Liver (tissue), 9 donors: Measurements from ENCODE around the gene PARP16. TPM values are rescaled to one million over a fixed set of nuclear protein-coding genes. Genes with fewer than 3 reads are reported as not detected.

ENCODE experiments used
- DNase-seq: peaks from one replicate; pipeline ENCODE4 v3.0.0-alpha.2; 2017; ENCODE audit warnings: low spot score
- H3K27ac ChIP-seq, 2 donors: one replicate each; pipeline ENCODE4 v1.7.0; 2013; ENCODE audit warnings: inconsistent platforms in 2 of 2, low read length in 2 of 2, control low read depth in 1 of 2, low read depth in 1 of 2, mild to moderate bottlenecking in 1 of 2
- H3K27me3 ChIP-seq, 4 donors: one replicate each; pipeline versions ENCODE4 v1.6.1 to v1.7.0; 2013; ENCODE audit warnings: low read length in 3 of 4, inconsistent platforms in 1 of 4, mild to moderate bottlenecking in 1 of 4, moderate library complexity in 1 of 4; ENCODE audit not compliant: control insufficient read depth in 4 of 4, insufficient read depth in 4 of 4
- H3K36me3 ChIP-seq, 4 donors: one replicate each; pipeline versions ENCODE4 v1.6.1 to v1.7.0; 2013; ENCODE audit warnings: low read length in 3 of 4, mild to moderate bottlenecking in 3 of 4, low read depth in 1 of 4, moderate library complexity in 1 of 4; ENCODE audit not compliant: control insufficient read depth in 4 of 4, insufficient read depth in 3 of 4
- H3K4me1 ChIP-seq, 4 donors: one replicate each; pipeline versions ENCODE4 v1.6.1 to v1.7.0; 2013; ENCODE audit warnings: low read length in 3 of 4, mild to moderate bottlenecking in 3 of 4, moderate library complexity in 1 of 4; ENCODE audit not compliant: control insufficient read depth in 4 of 4, insufficient read depth in 4 of 4
- H3K4me3 ChIP-seq, 3 donors: one replicate each; pipeline versions ENCODE4 v1.6.1 to v1.7.0; 2013; ENCODE audit warnings: low read length in 3 of 3, control low read depth in 1 of 3, low read depth in 1 of 3, mild to moderate bottlenecking in 1 of 3
- H3K9ac ChIP-seq, 2 donors: one replicate each; pipeline ENCODE4 v1.7.0; 2013; ENCODE audit warnings: low read length in 2 of 2, mild to moderate bottlenecking in 2 of 2, moderate library complexity in 2 of 2, control low read depth in 1 of 2, low read depth in 1 of 2
- H3K9me3 ChIP-seq, 4 donors: one replicate each; pipeline versions ENCODE4 v1.6.1 to v1.7.0; 2013; ENCODE audit warnings: low read length in 3 of 4; ENCODE audit not compliant: control insufficient read depth in 4 of 4
- ATF3 ChIP-seq: IDR thresholded peaks from 2 replicates; pipeline ENCODE4 v1.6.1; 2016; ENCODE audit warnings: antibody characterized with exemption
- CTCF ChIP-seq: fragments of 150-350 bp; IDR thresholded peaks from 2 replicates; pipeline ENCODE4 v1.5.1; 2017; ENCODE audit warnings: improper control_type of control experiment, low read depth, low read length; ENCODE audit not compliant: missing input control
- EGR1 ChIP-seq, 2 donors: IDR thresholded peaks; 2 replicates each; pipeline ENCODE4 v1.6.1; 2016 to 2018; ENCODE audit warnings: antibody characterized with exemption in 2 of 2, low read depth in 2 of 2
- FOXA1 ChIP-seq: IDR thresholded peaks from 2 replicates; pipeline ENCODE4 v1.6.1; 2016; ENCODE audit warnings: antibody characterized with exemption
- FOXA2 ChIP-seq: IDR thresholded peaks from 2 replicates; pipeline ENCODE4 v1.6.1; 2016; ENCODE audit warnings: antibody characterized with exemption
- GABPA ChIP-seq, 2 donors: IDR thresholded peaks in 1 of 2; conservative IDR thresholded peaks in 1 of 2; 2 replicates each; pipeline ENCODE4 v1.6.1; 2016; ENCODE audit warnings: antibody characterized with exemption in 2 of 2, mild to moderate bottlenecking in 1 of 2, moderate library complexity in 1 of 2
- HNF4A ChIP-seq, 2 donors: conservative IDR thresholded peaks; 2 replicates each; pipeline ENCODE4 v1.6.1; 2016; ENCODE audit warnings: antibody characterized with exemption in 2 of 2, mild to moderate bottlenecking in 2 of 2
- HNF4G ChIP-seq: IDR thresholded peaks from 2 replicates; pipeline ENCODE4 v1.6.1; 2016; ENCODE audit warnings: antibody characterized with exemption
- JUND ChIP-seq, 2 donors: IDR thresholded peaks; 2 replicates each; pipeline ENCODE4 v1.6.1; 2016; ENCODE audit warnings: antibody characterized with exemption in 2 of 2
- MAX ChIP-seq: IDR thresholded peaks from 2 replicates; pipeline ENCODE4 v1.6.1; 2016; ENCODE audit warnings: antibody characterized with exemption
- NR2F2 ChIP-seq: IDR thresholded peaks from 2 replicates; pipeline ENCODE4 v1.6.1; 2016; ENCODE audit warnings: antibody characterized with exemption
- REST ChIP-seq: IDR thresholded peaks from 2 replicates; pipeline ENCODE4 v1.6.1; 2016; ENCODE audit warnings: antibody characterized with exemption, mild to moderate bottlenecking
- RXRA ChIP-seq, 2 donors: IDR thresholded peaks; 2 replicates each; pipeline ENCODE4 v1.6.1; 2017 to 2018; ENCODE audit warnings: antibody characterized with exemption in 2 of 2, mild to moderate bottlenecking in 1 of 2
- SP1 ChIP-seq: IDR thresholded peaks from 2 replicates; pipeline ENCODE4 v1.6.1; 2018; ENCODE audit warnings: antibody characterized with exemption, mild to moderate bottlenecking
- TAF1 ChIP-seq: conservative IDR thresholded peaks from 2 replicates; pipeline ENCODE4 v1.6.1; 2016; ENCODE audit warnings: antibody characterized with exemption, mild to moderate bottlenecking
- YY1 ChIP-seq: IDR thresholded peaks from 2 replicates; pipeline ENCODE4 v1.6.1; 2016; ENCODE audit warnings: antibody characterized with exemption, mild to moderate bottlenecking
- ZBTB33 ChIP-seq: IDR thresholded peaks from 2 replicates; pipeline ENCODE4 v1.6.1; 2016; ENCODE audit warnings: antibody characterized with exemption
- WGBS: extraction: QIAGEN DNeasy Blood & Tissue Kit; methylation state at CpG from one replicate; pipeline ENCODE4 v1.1.7; 2013; 5-methylcytosine and 5-hydroxymethylcytosine counted together
- polyA plus RNA-seq, 2 donors: library from polyadenylated mRNA; stranded (reverse) in 1 of 2; unstranded in 1 of 2; fragments of 200-250 nt in 1 of 2; fragments of >200 nt in 1 of 2; fragmentation: Nextera tagmentation in 1 of 2; extraction: Ambion mirVana in 1 of 2; gene quantifications; one replicate each; pipeline versions ENCODE4 v1.2.1 to v1.2.3, GENCODE V29; 2013 to 2015
- total RNA-seq, 2 donors: library from RNA; depleted of rRNA; stranded (reverse); fragments of >200 nt; gene quantifications; one replicate each; pipeline ENCODE4 v1.2.3, GENCODE V29; 2014
- donor health status: healthy.
- donor health status: healthy.
- donor health status: healthy.
- donor health status: healthy.
- donor health status: healthy.

Gene PARP16
- total and polyA plus RNA-seq, 4 donors, result 4.0 to 6.9 (median 5.7) TPM

GRCh38 chr15:65334586-65335231 lies 48.0 kb upstream of the PARP16 start:
- no peak for DNase-seq

More at GRCh38 chr15:65334586-65335231, 48.0 kb upstream of the PARP16 start:
- TF ChIP-seq YY1 (no peak), SP1 (no peak), FOXA1 (no peak), JUND (IDR thresholded peaks at IDR 0.05) (no peak), HNF4G (no peak), RXRA (IDR thresholded peaks at IDR 0.05) (no peak), REST (no peak), ATF3 (no peak), TAF1 (no peak), MAX (no peak), EGR1 (IDR thresholded peaks at IDR 0.05; ENCODE audit: low read depth in 2 of 2) (no peak), HNF4A (conservative IDR thresholded peaks at IDR 0.05) (no peak), CTCF (no peak), GABPA (IDR thresholded peaks at IDR 0.05 in 1 of 2, conservative IDR thresholded peaks at IDR 0.05 in 1 of 2) (no peak), FOXA2 (no peak), ZBTB33 (no peak), NR2F2 (no peak)
- Histone ChIP-seq H3K27me3 (no peaks in the 10 kb centered on the region), H3K9me3 (no peaks in the 10 kb centered on the region), H3K36me3 (no peaks in the 10 kb centered on the region), H3K4me3 (no peak overlapping the region), H3K9ac (no peak overlapping the region), H3K27ac (no peak overlapping the region), H3K4me1 (no peaks in the 10 kb centered on the region)
- WGBS, result 78% methylated on average over 20 of the region's 20 CpGs
